ENCODE data around the gene FOXC1.

Gene FOXC1

GRCh38 chr6:1584996-1585668, 24.6 kb upstream of the FOXC1 start:
- peak; percentile 15 for DNase-seq

GRCh38 chr6:1585669-1586049, 24.1 kb upstream of the FOXC1 start:
- DNase-seq, result peak; percentile 30

- peak; percentile 30 for DNase-seq
Measured at GRCh38 chr6:1586256-1586655, 23.5 kb upstream of the FOXC1 start.

- DNase-seq, result peak; percentile 10
Measured at GRCh38 chr6:1586861-1587450, 22.8 kb upstream of the FOXC1 start.

GRCh38 chr6:1587546-1587945, 22.2 kb upstream of the FOXC1 start:
- peak; percentile 41 for DNase-seq

- DNase-seq, result no peak
Measured at GRCh38 chr6:1587977-1588376, 21.7 kb upstream of the FOXC1 start.

GRCh38 chr6:1589208-1589607, 20.5 kb upstream of the FOXC1 start:
- DNase-seq, result peak; percentile 8

- DNase-seq, result peak; percentile 7
Measured at GRCh38 chr6:1590580-1590979, 19.1 kb upstream of the FOXC1 start.

- no peak for DNase-seq
Measured at GRCh38 chr6:1591243-1591642, 18.5 kb upstream of the FOXC1 start.

- DNase-seq, result peak; percentile 37
Measured at GRCh38 chr6:1591926-1592325, 17.8 kb upstream of the FOXC1 start.

- peak; percentile 17 for DNase-seq
Measured at GRCh38 chr6:1592852-1593251, 16.9 kb upstream of the FOXC1 start.

GRCh38 chr6:1593286-1593957, 16.3 kb upstream of the FOXC1 start:
- DNase-seq, result no peak

GRCh38 chr6:1593958-1594314, 15.8 kb upstream of the FOXC1 start:
- DNase-seq, result no peak

- DNase-seq, result no peak
Measured at GRCh38 chr6:1594445-1595200, 15.1 kb upstream of the FOXC1 start.

- no peak for DNase-seq
Measured at GRCh38 chr6:1595271-1596087, 14.2 kb upstream of the FOXC1 start.

GRCh38 chr6:1596088-1596852, 13.4 kb upstream of the FOXC1 start:
- peak; percentile 82 for DNase-seq

- no peak for DNase-seq
Measured at GRCh38 chr6:1597121-1597744, 12.5 kb upstream of the FOXC1 start.

- no peak for DNase-seq
Measured at GRCh38 chr6:1597924-1598323, 11.8 kb upstream of the FOXC1 start.

- DNase-seq, result no peak
Measured at GRCh38 chr6:1598433-1598832, 11.3 kb upstream of the FOXC1 start.

- DNase-seq, result no peak
Measured at GRCh38 chr6:1598886-1599285, 10.8 kb upstream of the FOXC1 start.

- DNase-seq, result no peak
Measured at GRCh38 chr6:1599469-1599868, 10.2 kb upstream of the FOXC1 start.

Data from activated CD8-positive, alpha-beta memory T cell treated with anti-CD3 and anti-CD28 coated beads, Interleukin-2, amount 50 U/mL, for 48 hours (primary cell).